GM18508 (cell line): Measurements from ENCODE around the gene BTBD9.

Experiments
- ATAC-seq: cut with Tn5 transposase; IDR thresholded peaks from one replicate; pipeline ENCODE4 v1.9.1; 2021; ENCODE audit warnings: moderate number of reproducible peaks; ENCODE audit not compliant: insufficient read depth, unreplicated experiment

The BTBD9 gene

GRCh38 chr6:38492031-38492430, 147.7 kb downstream of the BTBD9 start:
- ATAC-seq, result no peak

- ATAC-seq, result no peak
These were observed 149.8 kb downstream of the BTBD9 start for GRCh38 chr6:38489951-38490350.

- no peak for ATAC-seq
These were observed 152.3 kb downstream of the BTBD9 start for GRCh38 chr6:38487423-38487822.

DNA sequence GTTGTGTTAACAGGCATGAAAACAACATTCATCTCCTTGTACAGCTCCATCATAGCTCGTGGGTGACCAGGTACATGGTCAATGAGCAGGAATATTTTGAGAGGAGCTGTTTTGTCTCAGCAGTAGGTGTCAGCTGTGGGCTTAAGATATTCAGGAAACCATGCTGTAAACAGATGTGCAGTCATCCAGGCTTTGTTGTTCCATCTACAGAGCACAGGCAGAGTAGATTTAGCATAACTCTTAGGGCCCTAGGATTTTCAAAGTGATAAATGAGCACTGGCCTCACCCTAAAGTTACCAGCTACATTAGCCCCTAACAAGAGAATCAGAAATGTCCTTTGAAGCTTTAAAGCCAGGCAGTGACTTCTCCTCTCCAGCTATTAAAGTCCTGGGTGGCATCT, 154.2 kb downstream of the BTBD9 start:
- ATAC-seq, result no peak

DNA sequence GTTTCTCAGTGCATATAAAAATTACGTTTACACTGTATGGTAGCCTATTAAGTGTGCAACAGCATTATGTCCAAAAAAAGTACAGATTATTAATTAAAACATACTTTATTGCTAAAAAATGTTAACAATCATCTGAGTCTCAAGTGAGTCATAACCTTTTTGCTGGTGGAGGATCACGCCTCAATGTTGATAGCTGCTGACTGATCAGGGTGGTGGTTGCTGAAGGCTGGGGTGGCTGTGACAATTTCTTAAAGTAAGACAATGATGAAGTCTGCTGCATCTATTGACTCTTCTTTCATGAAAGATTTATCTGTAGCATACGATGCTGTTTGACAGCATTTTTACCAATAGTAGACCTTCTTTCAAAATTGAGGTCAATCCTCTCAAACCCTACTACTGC, 155.1 kb downstream of the BTBD9 start:
- no peak for ATAC-seq

DNA sequence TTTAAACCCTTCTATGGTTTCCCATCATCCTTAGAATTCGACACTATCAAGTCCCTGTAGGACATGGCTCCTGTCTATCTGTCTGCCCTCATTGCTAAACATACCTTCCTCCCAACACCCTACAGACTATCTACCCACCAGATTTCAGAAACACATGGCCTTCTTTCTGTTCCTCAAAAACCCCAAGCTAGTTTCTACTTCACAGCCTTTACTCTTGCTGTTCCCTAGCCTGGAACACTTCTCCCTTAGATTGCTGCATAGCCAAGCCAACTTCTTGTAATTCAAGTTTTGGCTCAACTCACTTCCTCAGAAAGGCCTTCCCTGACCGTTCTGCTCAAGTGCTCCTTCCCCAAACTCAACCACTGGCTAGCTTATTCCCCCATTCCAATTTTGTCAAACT, 156.2 kb downstream of the BTBD9 start:
- no peak for ATAC-seq

GRCh38 chr6:38482466-38482865, 157.3 kb downstream of the BTBD9 start:
- ATAC-seq, result no peak

DNA sequence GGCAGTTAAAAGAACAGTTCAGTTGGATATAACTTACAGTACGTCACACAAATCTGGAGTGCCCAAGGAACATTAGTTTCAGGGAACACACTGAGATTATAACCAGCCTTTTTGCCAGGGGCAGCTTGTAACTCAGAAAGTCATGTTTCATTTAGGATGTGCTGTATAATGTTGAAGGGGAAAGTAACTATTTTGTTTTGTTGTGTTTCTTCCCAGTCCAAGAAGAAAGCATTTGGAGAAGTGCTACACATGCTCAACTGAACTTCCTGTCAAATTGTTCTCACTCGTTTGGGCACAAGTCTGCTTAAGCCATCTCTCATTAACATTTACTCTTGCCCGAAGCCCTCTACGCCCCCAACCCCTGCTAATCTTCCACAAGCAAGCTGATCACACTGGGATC, 157.9 kb downstream of the BTBD9 start:
- ATAC-seq, result no peak

DNA sequence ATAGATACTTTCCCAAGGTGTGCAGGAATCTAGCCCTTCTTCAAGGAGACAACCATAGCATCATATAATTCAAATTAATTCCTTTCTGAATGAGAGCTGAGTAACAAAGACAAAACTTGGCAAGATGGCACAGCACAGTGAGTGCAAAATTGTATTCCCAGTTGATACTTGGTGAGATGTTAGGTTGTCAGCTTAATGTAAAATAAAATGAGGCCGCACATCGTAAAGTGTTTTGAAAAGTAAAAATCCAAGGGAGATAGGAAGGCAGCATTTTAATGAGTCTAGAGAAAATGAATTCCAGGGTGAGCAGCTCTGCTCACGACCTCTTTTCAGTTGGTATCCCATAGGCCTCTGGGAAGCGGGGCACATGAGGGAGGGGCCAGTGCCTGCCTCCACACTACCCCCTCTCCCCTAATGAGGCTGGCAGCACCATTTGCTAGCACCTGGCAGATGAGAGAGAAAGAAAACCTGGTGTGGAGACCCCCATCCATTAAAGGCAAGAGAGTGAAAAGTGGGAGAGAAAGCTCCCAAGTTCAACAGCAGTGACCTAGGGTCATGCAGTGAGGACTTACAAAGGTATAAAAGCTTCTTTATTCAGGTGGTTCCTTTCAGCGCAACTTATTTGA, 158.4 kb downstream of the BTBD9 start:
- ATAC-seq, result no peak

- ATAC-seq, result no peak
These were observed 159.7 kb downstream of the BTBD9 start for GRCh38 chr6:38480036-38480435.

DNA sequence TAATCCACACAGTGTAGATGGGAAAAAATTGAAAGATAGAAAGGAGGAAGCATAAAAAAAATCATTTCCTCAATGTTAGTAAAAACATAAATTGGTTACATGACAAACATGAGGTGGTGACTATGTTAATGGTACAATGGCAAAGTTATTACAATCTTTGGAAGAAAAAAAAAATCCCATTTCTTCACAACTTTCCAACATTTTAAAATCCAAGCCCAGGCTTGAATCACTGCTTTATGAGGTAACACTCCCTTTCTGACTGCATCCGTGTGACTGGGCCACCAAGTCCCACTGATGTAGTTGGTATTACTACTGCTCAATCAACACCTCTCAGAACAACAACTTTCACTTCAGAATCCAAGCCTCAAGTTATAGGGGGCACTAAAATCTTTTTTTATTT, 160.4 kb downstream of the BTBD9 start:
- ATAC-seq, result no peak

- ATAC-seq, result no peak
These were observed 162.0 kb downstream of the BTBD9 start for GRCh38 chr6:38477680-38478260.

DNA sequence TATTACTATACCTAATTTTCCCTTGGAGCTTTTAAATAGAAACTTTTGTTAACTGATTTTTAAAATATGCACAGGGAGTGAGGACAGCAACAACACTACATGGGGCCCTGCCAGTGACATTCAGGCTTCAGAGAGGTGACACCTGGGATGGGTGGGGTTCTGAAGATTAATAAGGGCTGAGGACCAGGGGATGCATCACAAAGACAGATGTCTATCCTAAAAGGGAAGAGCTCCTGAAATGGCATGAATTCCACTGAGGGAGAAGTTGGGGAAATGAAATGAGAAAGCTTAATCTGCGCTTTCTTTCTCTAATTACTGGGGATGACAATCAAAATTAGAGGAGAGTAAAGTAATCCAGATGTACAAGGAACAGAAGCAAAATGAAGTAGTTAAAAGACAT, 162.8 kb downstream of the BTBD9 start:
- ATAC-seq, result no peak

DNA sequence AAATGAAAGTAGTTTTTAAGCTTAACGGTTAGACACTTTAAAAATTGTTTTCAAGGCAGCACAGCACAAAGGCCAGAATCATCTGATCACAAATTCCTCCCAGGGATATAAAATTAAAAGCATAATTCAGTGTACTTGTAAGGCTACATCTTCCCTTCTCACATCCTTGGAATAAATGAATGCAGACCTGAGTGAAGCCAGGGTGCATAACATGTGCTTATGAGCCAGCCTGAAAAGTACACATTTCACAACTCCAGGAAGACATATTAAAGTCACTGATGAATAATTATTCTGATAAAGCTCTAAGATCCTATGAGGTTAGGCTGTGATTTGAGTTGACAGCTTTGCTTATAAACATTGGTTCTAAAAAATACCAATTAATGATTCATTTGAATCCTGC, 163.6 kb downstream of the BTBD9 start:
- no peak for ATAC-seq

DNA sequence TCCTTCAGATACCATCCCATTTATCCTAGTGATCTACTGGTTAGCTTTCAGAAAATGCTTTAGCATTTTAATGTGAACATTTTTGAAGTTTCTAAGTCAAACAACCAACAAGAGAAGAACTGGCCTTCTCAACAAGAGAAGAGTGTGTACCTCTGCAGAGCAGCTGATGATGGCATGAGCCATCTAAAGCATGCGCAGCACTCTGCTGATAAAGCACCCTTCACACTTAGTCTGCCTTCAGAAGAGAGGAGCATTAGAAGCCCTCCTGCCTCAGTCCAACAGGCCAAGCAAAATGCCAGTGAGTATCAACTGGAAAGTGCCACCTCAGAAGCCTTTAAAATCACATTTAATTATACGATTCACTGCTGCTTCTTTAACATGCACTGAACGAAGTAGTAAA, 169.2 kb downstream of the BTBD9 start:
- ATAC-seq, result no peak

DNA sequence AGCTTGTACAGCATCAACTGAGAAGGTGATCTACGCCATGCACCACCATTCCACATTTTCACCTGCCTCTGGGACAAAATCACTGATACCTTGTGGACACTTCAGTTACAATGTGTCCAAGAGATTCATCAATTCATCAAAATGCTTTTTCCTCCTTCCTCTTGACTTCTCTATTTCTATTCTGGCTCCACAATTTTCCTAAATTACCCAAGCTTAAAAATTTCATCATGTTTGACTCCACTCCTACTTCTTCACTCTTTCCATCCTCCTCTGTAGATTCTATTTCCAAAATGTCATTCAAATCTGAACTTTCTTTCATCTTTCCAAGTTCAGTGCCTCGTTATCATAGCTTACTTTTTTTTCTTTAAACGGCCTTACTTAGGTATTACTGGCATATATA, 172.2 kb downstream of the BTBD9 start:
- ATAC-seq, result no peak

GRCh38 chr6:38460186-38460585, 179.5 kb downstream of the BTBD9 start:
- no peak for ATAC-seq

DNA sequence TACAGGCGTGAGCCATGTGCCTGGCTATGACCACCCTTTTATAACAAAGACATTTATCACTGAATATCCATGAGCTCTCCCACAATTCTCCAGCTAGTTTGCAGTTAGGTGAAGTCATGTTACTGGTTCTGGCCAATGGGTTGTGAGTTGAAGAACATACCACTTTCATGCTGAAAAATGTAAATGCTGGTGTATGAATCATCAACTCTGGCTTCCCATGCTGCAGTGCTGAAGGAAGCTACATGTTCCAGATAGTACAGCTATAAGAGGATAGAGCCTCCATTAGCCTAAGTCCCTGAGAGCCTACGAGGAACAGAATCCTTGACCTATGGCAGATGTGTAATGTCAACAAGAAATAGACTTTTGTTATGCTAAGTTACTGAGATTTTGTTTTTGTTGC, 180.4 kb downstream of the BTBD9 start:
- ATAC-seq, result no peak

- ATAC-seq, result no peak
These were observed 185.9 kb downstream of the BTBD9 start for GRCh38 chr6:38453861-38454260.

DNA sequence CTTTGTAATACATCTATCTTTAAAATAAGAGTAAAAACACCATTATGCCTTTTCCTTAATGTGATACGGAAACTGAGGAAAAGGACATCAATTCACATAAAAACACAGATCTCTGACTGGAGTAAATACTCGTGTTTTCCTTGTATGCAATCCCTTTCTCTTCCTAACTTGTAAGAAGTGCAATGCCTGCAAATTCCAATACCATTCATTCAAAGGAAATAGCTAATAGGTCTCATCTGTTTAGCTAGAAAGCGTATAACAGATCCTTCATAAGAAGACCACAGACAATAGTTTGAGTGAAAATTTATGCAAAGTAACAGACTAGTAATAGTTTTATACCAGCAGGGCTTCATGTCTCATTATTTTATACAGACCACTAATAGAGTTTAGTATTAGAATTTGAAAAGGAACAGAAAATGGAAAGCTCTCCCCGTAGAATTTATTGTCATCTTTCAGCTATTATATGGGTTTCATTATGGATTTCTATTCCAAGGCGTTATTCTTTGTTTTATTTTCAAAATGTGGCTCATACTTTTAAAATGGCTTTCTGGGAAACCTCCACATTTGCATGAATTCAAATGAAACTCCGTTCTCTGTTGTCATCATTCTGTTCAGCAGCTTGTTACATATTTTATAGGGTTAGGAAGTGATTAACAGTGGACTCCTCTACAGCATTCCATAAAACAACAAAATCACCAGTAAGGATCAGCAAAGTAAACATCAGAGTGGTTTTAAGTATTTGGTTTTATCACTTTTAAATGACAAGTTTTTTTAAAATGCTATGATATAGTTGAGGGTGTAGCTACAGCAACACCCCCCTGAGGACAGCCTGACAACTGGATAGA, 186.7 kb downstream of the BTBD9 start:
- no peak for ATAC-seq

DNA sequence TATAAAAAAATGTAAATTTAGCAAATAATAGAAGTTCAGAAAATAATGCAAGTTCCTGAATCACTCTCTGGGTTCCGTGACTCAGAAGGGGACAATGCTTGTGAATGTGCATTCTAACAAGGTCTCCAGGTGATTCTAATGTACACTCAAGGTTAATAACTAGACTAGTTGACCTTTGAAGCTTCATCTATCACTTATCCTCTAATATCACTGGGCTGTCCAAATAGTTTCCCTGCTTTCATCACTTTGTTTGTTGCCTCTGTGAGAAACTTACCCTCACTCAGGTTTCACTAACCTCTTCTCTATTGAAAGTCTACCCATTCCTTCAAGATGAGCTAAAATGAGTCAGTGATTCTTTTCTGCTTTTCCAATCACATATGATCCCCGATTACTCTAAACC, 189.0 kb downstream of the BTBD9 start:
- no peak for ATAC-seq

DNA sequence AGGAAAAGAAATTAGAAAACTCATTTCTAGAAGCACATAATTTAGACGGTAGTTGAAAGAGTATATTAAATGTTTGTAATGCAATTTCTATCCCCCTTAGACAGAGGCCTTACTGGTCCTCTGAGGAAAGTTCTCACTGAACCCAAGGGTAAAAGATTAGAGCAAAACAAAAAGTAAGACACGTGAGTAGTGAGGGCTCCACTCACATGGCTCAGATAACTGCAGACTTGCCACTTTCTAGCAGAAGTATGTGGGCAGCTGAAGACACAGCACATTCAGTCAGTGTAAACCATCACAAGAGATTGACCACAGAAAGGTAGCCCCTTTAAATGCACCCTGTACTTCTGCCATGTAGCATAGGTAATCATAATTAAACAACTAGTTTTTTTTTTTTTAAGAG, 193.8 kb downstream of the BTBD9 start:
- ATAC-seq, result no peak
